HEK293 (cell line): ENCODE results near the gene RPIA.
A peak's percentile ranks its signal among the peaks of the same experiment; 100 is the strongest.

Experiments
- BCL11B ChIP-seq: fragments of 450-650 bp; formaldehyde crosslinking; IDR thresholded peaks from 2 replicates; pipeline ENCODE4 v1.5.1; 2016; ENCODE audit warnings: low read depth, missing biosample characterization, missing genetic modification characterization
- PRDM1 ChIP-seq: fragments of 450-650 bp; formaldehyde crosslinking; IDR thresholded peaks from 2 replicates; pipeline ENCODE4; 2016; ENCODE audit warnings: missing biosample characterization, missing genetic modification characterization
- TRIM28 ChIP-seq: IDR thresholded peaks from 2 replicates; pipeline ENCODE4 v1.6.1; 2011; ENCODE audit warnings: low read length, control low read depth, borderline replicate concordance
- TF ChIP-seq, protein P1 (sequence below): fragments of 450-650 bp; formaldehyde crosslinking; IDR thresholded peaks from 2 replicates; pipeline ENCODE4 v1.5.1; 2016; ENCODE audit warnings: missing biosample characterization, missing genetic modification characterization
- TF ChIP-seq, protein P2 (sequence below): fragments of 450-650 bp; formaldehyde crosslinking; optimal IDR thresholded peaks from 2 replicates; pipeline ENCODE3; 2016; ENCODE audit warnings: missing biosample characterization, mild to moderate bottlenecking, missing genetic modification characterization

DNA sequence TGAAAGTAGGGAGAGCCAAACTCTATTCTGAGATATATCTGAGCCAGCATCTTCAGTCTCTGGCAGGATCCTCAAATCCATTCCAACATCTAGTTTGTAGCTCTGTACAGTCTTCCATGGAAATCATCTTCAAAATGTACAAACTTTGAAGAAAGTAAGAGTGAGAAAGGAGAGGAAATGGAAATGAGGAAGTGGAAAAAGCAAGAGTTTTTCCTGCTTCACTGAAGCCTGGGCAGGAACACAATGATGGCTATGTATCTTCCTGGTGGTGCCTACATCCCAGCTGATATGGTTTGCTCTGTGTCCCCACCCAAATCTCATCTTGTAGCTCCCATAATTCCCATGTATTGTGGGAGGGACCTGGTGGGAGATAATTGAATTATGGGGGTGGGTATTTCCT is 4.1 kb upstream of the RPIA start:
- TF ChIP-seq, protein P1, sequence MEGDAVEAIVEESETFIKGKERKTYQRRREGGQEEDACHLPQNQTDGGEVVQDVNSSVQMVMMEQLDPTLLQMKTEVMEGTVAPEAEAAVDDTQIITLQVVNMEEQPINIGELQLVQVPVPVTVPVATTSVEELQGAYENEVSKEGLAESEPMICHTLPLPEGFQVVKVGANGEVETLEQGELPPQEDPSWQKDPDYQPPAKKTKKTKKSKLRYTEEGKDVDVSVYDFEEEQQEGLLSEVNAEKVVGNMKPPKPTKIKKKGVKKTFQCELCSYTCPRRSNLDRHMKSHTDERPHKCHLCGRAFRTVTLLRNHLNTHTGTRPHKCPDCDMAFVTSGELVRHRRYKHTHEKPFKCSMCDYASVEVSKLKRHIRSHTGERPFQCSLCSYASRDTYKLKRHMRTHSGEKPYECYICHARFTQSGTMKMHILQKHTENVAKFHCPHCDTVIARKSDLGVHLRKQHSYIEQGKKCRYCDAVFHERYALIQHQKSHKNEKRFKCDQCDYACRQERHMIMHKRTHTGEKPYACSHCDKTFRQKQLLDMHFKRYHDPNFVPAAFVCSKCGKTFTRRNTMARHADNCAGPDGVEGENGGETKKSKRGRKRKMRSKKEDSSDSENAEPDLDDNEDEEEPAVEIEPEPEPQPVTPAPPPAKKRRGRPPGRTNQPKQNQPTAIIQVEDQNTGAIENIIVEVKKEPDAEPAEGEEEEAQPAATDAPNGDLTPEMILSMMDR: no peak
- TF ChIP-seq BCL11B (tag by site-specific recombination) (no peak), TRIM28 (no peak), PRDM1 (tag by site-specific recombination) (peak; percentile 27; the same call in 1 of the 2 replicates)
- TF ChIP-seq, protein P2, sequence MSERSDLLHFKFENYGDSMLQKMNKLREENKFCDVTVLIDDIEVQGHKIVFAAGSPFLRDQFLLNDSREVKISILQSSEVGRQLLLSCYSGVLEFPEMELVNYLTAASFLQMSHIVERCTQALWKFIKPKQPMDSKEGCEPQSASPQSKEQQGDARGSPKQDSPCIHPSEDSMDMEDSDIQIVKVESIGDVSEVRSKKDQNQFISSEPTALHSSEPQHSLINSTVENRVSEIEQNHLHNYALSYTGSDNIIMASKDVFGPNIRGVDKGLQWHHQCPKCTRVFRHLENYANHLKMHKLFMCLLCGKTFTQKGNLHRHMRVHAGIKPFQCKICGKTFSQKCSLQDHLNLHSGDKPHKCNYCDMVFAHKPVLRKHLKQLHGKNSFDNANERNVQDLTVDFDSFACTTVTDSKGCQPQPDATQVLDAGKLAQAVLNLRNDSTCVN (tag by site-specific recombination): no peak
